AG04449 (cell line): Measurements from ENCODE around the gene LIN52.
A peak's percentile ranks its signal among the peaks of the same experiment; 100 is the strongest.

ENCODE experiments used
- CTCF ChIA-PET: fragments of 350-600 bp; formaldehyde crosslinking; extraction: SDS; loops from one replicate; lab custom pipeline; 2021; ENCODE audit warnings: antibody characterized with exemption; lab: Yijun Ruan, JAX
- POLR2A ChIA-PET: fragments of 400-600, 350-600 bp; formaldehyde crosslinking; extraction: SDS; loops from one replicate; lab custom pipeline; 2020; ENCODE audit warnings: antibody characterized with exemption, inconsistent platforms; lab: Yijun Ruan, JAX
- DNase-seq: peaks from one replicate; pipeline ENCODE4 v3.0.0-alpha.2; 2010; ENCODE audit warnings: low read depth, low spot score
- H3K4me3 ChIP-seq: 2 replicates; pipeline ENCODE4 v1.5.1; 2011; ENCODE audit warnings: low read depth, mild to moderate bottlenecking, control low read depth, low read length
- CTCF ChIP-seq: IDR thresholded peaks from one replicate; pipeline ENCODE4 v1.5.1; 2011; ENCODE audit warnings: mild to moderate bottlenecking, moderate library complexity, low read length, control low read depth, inconsistent platforms; ENCODE audit not compliant: insufficient read depth; ENCODE audit errors: missing control alignments

The LIN52 gene

GRCh38 chr14:74126315-74127013 is 41.7 kb downstream of the LIN52 start:
- TF ChIP-seq CTCF: no peak
- DNase-seq: no peak
- POLR2A ChIA-PET: no interaction called here
- H3K4me3 ChIP-seq: no peak overlapping the region
- CTCF ChIA-PET: interaction anchor here (1.0 kb wide), 1 partner anchor 170 kb away, joined by 4 read pairs; no protein-coding TSS in a partner anchor

- no peak for DNase-seq
- TF ChIP-seq CTCF: no peak
- H3K4me3 ChIP-seq: no peak overlapping the region
- CTCF ChIA-PET: interaction anchor here (1.0 to 3.3 kb wide), 3 partner anchors 12 to 169 kb away, joined by 3 to 9 read pairs (median 4); no protein-coding TSS in a partner anchor
- POLR2A ChIA-PET: no interaction called here
These were observed 42.9 kb downstream of the LIN52 start for GRCh38 chr14:74127634-74128033.

- no peak overlapping the region for H3K4me3 ChIP-seq
- ChIA-PET CTCF (interaction anchor here (1.2 to 2.9 kb wide), 2 partner anchors 22 to 118 kb away, joined by 4 to 11 read pairs; no protein-coding TSS in a partner anchor), POLR2A (no interaction called here)
- no peak for TF ChIP-seq CTCF
- DNase-seq: no peak
These were observed 49.2 kb downstream of the LIN52 start for GRCh38 chr14:74133833-74134481.

GRCh38 chr14:74134484-74134883 is 49.7 kb downstream of the LIN52 start:
- DNase-seq: no peak
- TF ChIP-seq CTCF: no peak
- CTCF ChIA-PET: interaction anchor here (1.2 to 2.9 kb wide), 2 partner anchors 23 to 117 kb away, joined by 4 to 11 read pairs; no protein-coding TSS in a partner anchor
- POLR2A ChIA-PET: no interaction called here
- no peak overlapping the region for H3K4me3 ChIP-seq

GRCh38 chr14:74135426-74135825 is 50.7 kb downstream of the LIN52 start:
- ChIA-PET POLR2A (no interaction called here), CTCF (no interaction called here)
- no peak for TF ChIP-seq CTCF
- H3K4me3 ChIP-seq: no peak overlapping the region
- peak; percentile 14 for DNase-seq

GRCh38 chr14:74140374-74140850 is 55.7 kb downstream of the LIN52 start:
- ChIA-PET POLR2A (no interaction called here), CTCF (interaction anchor here (1.1 to 2.9 kb wide), 7 partner anchors 10 to 173 kb away, joined by 3 to 17 read pairs (median 4); no protein-coding TSS in a partner anchor)
- no peak overlapping the region for H3K4me3 ChIP-seq
- DNase-seq: no peak
- no peak for TF ChIP-seq CTCF
